Endothelial cell of umbilical vein (primary cell): Measurements from ENCODE around the gene SNX3. TPM values are rescaled to one million over a fixed set of nuclear protein-coding genes. Genes with fewer than 3 reads are reported as not detected.

ENCODE experiments used
- BruUV-seq: library from RNA; stranded (reverse); fragments of 400-500 nt; replicated peaks from 2 replicates; lab custom pipeline; 2021; lab: Mats Ljungman, UMichigan
- CTCF ChIA-PET: fragments of 300-600, 350-600 bp; sonication (Branson Sonifier 250); formaldehyde crosslinking; loops from one replicate; lab custom pipeline; 2021; ENCODE audit warnings: antibody characterized with exemption, inconsistent platforms; lab: Charles Lee
- POLR2A ChIA-PET: fragments of 300-600, 350-600 bp; sonication (Branson Sonifier 250); formaldehyde crosslinking; loops from one replicate; lab custom pipeline; 2021; ENCODE audit warnings: antibody characterized with exemption, inconsistent platforms; lab: Charles Lee
- DNase-seq: peaks from one replicate; pipeline ENCODE4 v3.0.0-alpha.2; 2011; ENCODE audit warnings: low read depth, low spot score
- FAIRE-seq: peaks from 2 replicates; lab custom pipeline; 2011; peaks lifted over from hg19 to GRCh38; lab: Jason Lieb, UNC
- H2AFZ ChIP-seq: 2 replicates; pipeline ENCODE4 v1.6.0; 2012; ENCODE audit warnings: low read depth, low read length, control low read depth, inconsistent platforms
- H3K27ac ChIP-seq: 2 replicates; pipeline ENCODE4 v1.5.1; 2011; ENCODE audit warnings: low read depth, mild to moderate bottlenecking, control low read depth, low read length, moderate library complexity; ENCODE audit not compliant: insufficient read depth
- H3K27me3 ChIP-seq, 2 experiments: 2 replicates each; pipeline versions ENCODE4 v1.6.0 to v1.6.1; 2011; ENCODE audit warnings: low read length in 2 of 2, mixed read lengths in 1 of 2; ENCODE audit not compliant: control insufficient read depth in 2 of 2, insufficient read depth in 2 of 2
- H3K36me3 ChIP-seq, 2 experiments: 2 replicates in 1 of 2; 3 replicates in 1 of 2; pipeline ENCODE4 v1.5.1; 2011; ENCODE audit warnings: low read length in 2 of 2, mild to moderate bottlenecking in 1 of 2, moderate library complexity in 1 of 2; ENCODE audit not compliant: control insufficient read depth in 2 of 2, insufficient read depth in 2 of 2; ENCODE audit errors: extremely low read depth in 1 of 2
- H3K4me1 ChIP-seq: 3 replicates; pipeline ENCODE4 v1.5.1; 2011; ENCODE audit warnings: mild to moderate bottlenecking, low read length; ENCODE audit not compliant: control insufficient read depth, insufficient read depth; ENCODE audit errors: extremely low read depth
- H3K4me2 ChIP-seq: 2 replicates; pipeline ENCODE4 v1.6.1; 2011; ENCODE audit warnings: low read length, control low read depth, mixed read lengths; ENCODE audit not compliant: insufficient read depth
- H3K4me3 ChIP-seq, 3 experiments: fragments of 200-600 bp in 1 of 3; sonication (generic), shearing (Covaris generic) in 1 of 3; replicated peaks in 1 of 3; 2 replicates each; pipeline ENCODE4 v1.5.1; 2011 to 2016; ENCODE audit warnings: control low read depth in 3 of 3, low read length in 3 of 3, mild to moderate bottlenecking in 2 of 3, inconsistent platforms in 1 of 3, low read depth in 1 of 3, moderate library complexity in 1 of 3; ENCODE audit not compliant: insufficient read depth in 1 of 3
- H3K79me2 ChIP-seq: 2 replicates; pipeline ENCODE4 v1.6.0; 2012; ENCODE audit warnings: low read length, inconsistent platforms; ENCODE audit not compliant: control insufficient read depth, insufficient read depth
- H3K9ac ChIP-seq: replicated peaks from 2 replicates; pipeline ENCODE3; 2011; ENCODE audit warnings: low read length, control low read depth; ENCODE audit not compliant: insufficient read depth; ENCODE audit errors: extremely low read depth
- H3K9me1 ChIP-seq: replicated peaks from 3 replicates; pipeline ENCODE4 v1.6.0; 2011; ENCODE audit warnings: mild to moderate bottlenecking, low read length; ENCODE audit not compliant: control insufficient read depth, insufficient read depth; ENCODE audit errors: extremely low read depth
- H3K9me3 ChIP-seq: replicated peaks from 2 replicates; pipeline ENCODE4 v1.5.1; 2012; ENCODE audit warnings: low read length, inconsistent platforms; ENCODE audit not compliant: control insufficient read depth, insufficient read depth
- H4K20me1 ChIP-seq: replicated peaks from 2 replicates; pipeline ENCODE3; 2011; ENCODE audit warnings: mild to moderate bottlenecking, low read length; ENCODE audit not compliant: control insufficient read depth, insufficient read depth; ENCODE audit errors: extremely low read depth
- CTCF ChIP-seq, 2 donors: IDR thresholded peaks; 1 replicate in 1 of 2; 2 replicates in 1 of 2; pipeline ENCODE4 v1.5.1; 2011; ENCODE audit warnings: low read length in 2 of 2, mild to moderate bottlenecking in 2 of 2, moderate library complexity in 2 of 2, control low read depth in 1 of 2, inconsistent platforms in 1 of 2, low read depth in 1 of 2; ENCODE audit not compliant: insufficient read depth in 1 of 2; ENCODE audit errors: extremely low read depth in 1 of 2
- EZH2 ChIP-seq: IDR thresholded peaks from 2 replicates; pipeline ENCODE4 v1.6.1; 2012; ENCODE audit warnings: borderline replicate concordance, low read depth, mild to moderate bottlenecking, moderate library complexity, low read length, inconsistent platforms; ENCODE audit not compliant: severe bottlenecking
- FOS ChIP-seq: IDR thresholded peaks from 2 replicates; pipeline ENCODE4 v1.6.1; 2011; ENCODE audit warnings: mild to moderate bottlenecking, low read length, moderate library complexity, borderline replicate concordance; ENCODE audit not compliant: insufficient read depth
- GATA2 ChIP-seq: IDR thresholded peaks from 2 replicates; pipeline ENCODE4 v1.7.0; 2011; ENCODE audit warnings: low read depth, mild to moderate bottlenecking, moderate library complexity, mixed read lengths, low read length; ENCODE audit not compliant: insufficient read length, insufficient read depth
- JUN ChIP-seq: IDR thresholded peaks from 2 replicates; pipeline ENCODE4 v1.6.1; 2011; ENCODE audit warnings: borderline replicate concordance, low read depth; ENCODE audit not compliant: insufficient read length, insufficient read depth
- MAX ChIP-seq: IDR thresholded peaks from 2 replicates; pipeline ENCODE4 v1.6.1; 2011; ENCODE audit not compliant: insufficient read depth, insufficient read length
- MYC ChIP-seq: IDR thresholded peaks from one replicate; pipeline ENCODE4 v1.6.1; 2011; ENCODE audit warnings: mild to moderate bottlenecking, low read depth, low read length
- POLR2A ChIP-seq: IDR thresholded peaks from 2 replicates; pipeline ENCODE4 v1.6.1; 2012; ENCODE audit warnings: low read depth, mild to moderate bottlenecking, control low read depth, low read length
- POLR2AphosphoS5 ChIP-seq: IDR thresholded peaks from 2 replicates; pipeline ENCODE4 v1.6.1; 2012; ENCODE audit warnings: low read depth, mild to moderate bottlenecking, control low read depth, low read length, moderate library complexity; ENCODE audit not compliant: insufficient read depth
- dilution Hi-C: fragments of 300-500 bp; cut with MboI; formaldehyde crosslinking; loops from one replicate; pipeline ENCODE4 v1.15.0; 2019; ENCODE audit warnings: low sequenced_read_pairs; ENCODE audit not compliant: extremely low pct_ligation_motif_present
- intact Hi-C: fragments of 100-400 bp; cut with micrococcal nuclease; formaldehyde crosslinking; loops from one replicate; pipeline ENCODE4 v1.10.0; 2022
- polyA plus RNA-seq, 4 experiments: library from polyadenylated mRNA; depleted of rRNA in 3 of 4; stranded (reverse) in 3 of 4; unstranded in 1 of 4; fragments of >200 nt; gene quantifications; 2 replicates each; pipeline versions ENCODE4 v1.2.1 to v1.2.3, GENCODE V29; 2011 to 2012; ENCODE audit warnings: missing spikeins in 1 of 4
- total RNA-seq: library from RNA; stranded (reverse); gene quantifications from 2 replicates; pipeline ENCODE4 v1.2.3, GENCODE V29; 2021

The SNX3 gene
- total and polyA plus RNA-seq, 2 donors (not counting 3 experiments of a cell fraction or from before 2014, with no cell fraction given), result 155 to 281 TPM

- CTCF ChIA-PET, result interaction anchor here (1.4 to 2.7 kb wide), 2 partner anchors 187 to 188 kb away, joined by 3 to 11 read pairs; no protein-coding TSS in a partner anchor
Measured at GRCh38 chr6:108304646-108305045, 43.8 kb upstream of the SNX3 start.

More at GRCh38 chr6:108304646-108305045, 43.8 kb upstream of the SNX3 start:
- Histone ChIP-seq H2AFZ (no peak overlapping the region), H3K9me3 (no peaks in the 10 kb centered on the region), H3K4me3 (no peak overlapping the region), H3K27me3 (no peaks in the 10 kb centered on the region), H3K27ac (no peak overlapping the region), H3K36me3 (no peaks in the 10 kb centered on the region), H3K79me2 (no peaks in the 10 kb centered on the region), H3K4me1 (no peaks in the 10 kb centered on the region), H3K9me1 (no peaks in the 10 kb centered on the region), H3K9ac (no peak overlapping the region), H4K20me1 (no peaks in the 10 kb centered on the region), H3K4me2 (no peak overlapping the region)
- no TSS peak for BruUV-seq
- no peak for FAIRE-seq
- intact Hi-C loops (no loop called here), dilution Hi-C loops (no loop called here)
- POLR2A ChIA-PET, result no interaction called here
- TF ChIP-seq FOS (no peak), POLR2AphosphoS5 (no peak), POLR2A (no peak), MYC (no peak), CTCF (IDR thresholded peaks at IDR 0.05; ENCODE audit: extremely low read depth in 1 of 2, insufficient read depth in 1 of 2, low read depth in 1 of 2, low read length in 2 of 2) (no peak), MAX (no peak), GATA2 (no peak), EZH2 (no peak), JUN (no peak)
- no peak for DNase-seq
